K562 (cell line): ENCODE data around the gene FAM98C. TPM values are rescaled to one million over a fixed set of nuclear protein-coding genes. Genes with fewer than 3 reads are reported as not detected.

ENCODE experiments used
- BRF1 ChIP-seq: IDR thresholded peaks from 3 replicates; pipeline ENCODE4 v1.6.1; 2011; ENCODE audit warnings: borderline replicate concordance, mild to moderate bottlenecking; ENCODE audit not compliant: insufficient read length; ENCODE audit errors: extremely low read depth
- CBFA2T2 ChIP-seq: fragments of 450-650 bp; conservative IDR thresholded peaks from 2 replicates; pipeline ENCODE4 v1.6.1; 2017; ENCODE audit warnings: mild to moderate bottlenecking
- ERF ChIP-seq: fragments of 450-650 bp; formaldehyde crosslinking; IDR thresholded peaks from 2 replicates; pipeline ENCODE4 v1.4.0; 2020; ENCODE audit warnings: mild to moderate bottlenecking, mixed read lengths
- HDAC8 ChIP-seq: fragments of 450-650 bp; IDR thresholded peaks from 2 replicates; pipeline ENCODE4 v1.6.1; 2016; ENCODE audit warnings: mild to moderate bottlenecking, missing genetic modification characterization, moderate library complexity, missing compliant biosample characterization
- HNRNPUL1 ChIP-seq: fragments of 200-400 bp; formaldehyde crosslinking; IDR thresholded peaks from 2 replicates; pipeline ENCODE4 v1.6.1; 2017; ENCODE audit warnings: low read length
- KAT8 ChIP-seq: fragments of 450-650 bp; IDR thresholded peaks from 2 replicates; pipeline ENCODE4 v1.6.1; 2016; ENCODE audit warnings: low read depth, mild to moderate bottlenecking
- KDM5B ChIP-seq: fragments of 200-600 bp; sonication (generic); IDR thresholded peaks from 2 replicates; pipeline ENCODE4 v1.6.1; 2012; ENCODE audit warnings: low read depth, mild to moderate bottlenecking, moderate library complexity, low read length, control low read depth, inconsistent platforms; ENCODE audit not compliant: insufficient replicate concordance
- MAFK ChIP-seq: IDR thresholded peaks from 2 replicates; pipeline ENCODE4 v1.6.1; 2011; ENCODE audit warnings: low read length, improper control_type of control experiment
- PCBP2 ChIP-seq: fragments of 200-400 bp; formaldehyde crosslinking; IDR thresholded peaks from 2 replicates; pipeline ENCODE4 v1.6.1; 2018; ENCODE audit warnings: low read length, low read depth, mild to moderate bottlenecking, moderate library complexity; ENCODE audit not compliant: poor library complexity, severe bottlenecking
- PHB ChIP-seq: fragments of 250-450 bp; sonication (Bioruptor Pico); IDR thresholded peaks from 2 replicates; pipeline ENCODE4 v1.5.0; 2021
- PRMT5 ChIP-seq: sonication (generic); formaldehyde crosslinking; IDR thresholded peaks from 2 replicates; pipeline ENCODE4 v1.5.0; 2020; ENCODE audit warnings: missing genetic modification reagents
- RBM25 ChIP-seq: fragments of 200-400 bp; formaldehyde crosslinking; IDR thresholded peaks from 2 replicates; pipeline ENCODE4 v1.6.1; 2018; ENCODE audit warnings: low read length, low read depth, moderate library complexity; ENCODE audit not compliant: severe bottlenecking
- SETDB1 ChIP-seq: IDR thresholded peaks from one replicate; pipeline ENCODE4 v1.6.1; 2012; ENCODE audit warnings: low read length, control low read depth, inconsistent platforms
- SRSF1 ChIP-seq: fragments of 200-400 bp; formaldehyde crosslinking; IDR thresholded peaks from 2 replicates; pipeline ENCODE4 v1.6.1; 2017; ENCODE audit warnings: mild to moderate bottlenecking, low read depth, low read length, moderate library complexity
- TSC22D4 ChIP-seq: fragments of 450-650 bp; IDR thresholded peaks from 2 replicates; pipeline ENCODE4 v1.6.1; 2016; ENCODE audit warnings: missing genetic modification characterization, missing biosample characterization, control low read depth
- ZNF133 ChIP-seq: fragments of 250-450 bp; sonication (Bioruptor Pico); IDR thresholded peaks from 2 replicates; pipeline ENCODE4 v1.4.0; 2020; ENCODE audit warnings: mild to moderate bottlenecking
- ZNF277 ChIP-seq: fragments of 250-450 bp; sonication (Bioruptor Pico); IDR thresholded peaks from 2 replicates; pipeline ENCODE4 v1.8.0; 2022; ENCODE audit warnings: inconsistent platforms, mild to moderate bottlenecking, moderate library complexity, borderline replicate concordance
- ZNF592 ChIP-seq: fragments of 450-650 bp; IDR thresholded peaks from 2 replicates; pipeline ENCODE4 v1.6.1; 2017; ENCODE audit warnings: antibody characterized with exemption, mild to moderate bottlenecking
- ZNF785 ChIP-seq: fragments of 250-450 bp; sonication (Bioruptor Pico); IDR thresholded peaks from 2 replicates; pipeline ENCODE4 v1.4.0; 2020; ENCODE audit warnings: mild to moderate bottlenecking
- polyA plus RNA-seq, 8 experiments: library from polyadenylated mRNA; depleted of rRNA in 4 of 8; stranded (reverse) in 5 of 8; unstranded in 3 of 8; fragments of >200 nt; fragmentation: Nextera tagmentation in 2 of 8; fragmentation: Illumina TruSeq in 1 of 8; extraction: Ambion mirVana in 2 of 8; extraction: Trizol in 1 of 8; gene quantifications; 2 replicates each; pipeline versions ENCODE4 v1.2.1 to v1.2.3, GENCODE V29; 2011 to 2014; ENCODE audit warnings: inconsistent platforms in 1 of 8, missing spikeins in 1 of 8
- total RNA-seq, 7 experiments: library from RNA; depleted of rRNA in 6 of 7; stranded (reverse); fragments of >200 nt in 6 of 7; fragmentation: Illumina TruSeq in 2 of 7; extraction: Trizol in 2 of 7; gene quantifications; 2 replicates each; pipeline versions ENCODE4 v1.2.1 to v1.2.3, GENCODE V29; 2011 to 2021; ENCODE audit warnings: low replicate concordance in 1 of 7
- TF ChIP-seq, protein P1 (sequence below): fragments of 150-350 bp; IDR thresholded peaks from 2 replicates; pipeline ENCODE4 v1.6.1; 2014; ENCODE audit warnings: low read depth, mild to moderate bottlenecking, low read length, borderline replicate concordance

Gene FAM98C
- total and polyA plus RNA-seq, 9 of the 15 experiments (the other 6 are each of a cell fraction or from before 2014, with no cell fraction given): 1.7 to 43.8 (median 13.7) TPM

DNA sequence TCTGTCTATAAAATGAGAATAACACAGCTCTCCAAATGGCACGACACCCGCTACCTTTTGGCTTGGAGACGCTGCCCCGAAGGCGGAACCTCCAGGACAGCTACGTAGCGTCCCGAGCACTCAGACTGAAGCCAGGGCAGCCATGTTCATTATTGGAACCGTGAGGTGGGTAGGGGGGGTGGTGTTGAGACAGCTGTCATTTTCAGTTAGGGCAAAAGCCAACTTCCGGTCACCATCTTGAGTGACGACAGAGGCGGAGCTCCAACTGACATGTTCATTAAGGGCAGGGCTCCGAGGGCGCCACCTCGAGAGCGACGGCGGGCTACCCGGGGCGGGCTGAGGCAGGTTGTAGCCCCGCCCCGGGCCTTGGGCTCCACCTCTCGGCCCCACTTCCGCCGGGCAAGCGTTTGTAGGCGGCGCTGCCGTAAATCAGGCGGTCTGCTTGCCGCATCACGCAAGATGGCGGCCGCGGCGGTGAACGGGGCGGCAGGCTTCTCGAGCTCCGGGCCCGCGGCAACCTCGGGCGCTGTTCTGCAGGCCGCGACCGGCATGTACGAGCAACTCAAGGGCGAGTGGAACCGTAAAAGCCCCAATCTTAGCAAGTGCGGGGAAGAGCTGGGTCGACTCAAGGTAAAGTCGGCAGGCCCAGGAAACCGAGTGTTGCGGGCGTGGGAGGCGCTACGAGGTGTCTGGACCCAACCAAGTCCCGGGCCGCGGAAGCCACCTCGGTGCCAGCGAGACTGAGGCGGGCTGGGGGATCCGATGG, 28.4 kb upstream of the FAM98C start, which contains the start of gene PSMD8 (continued):
- TF ChIP-seq ZNF592: no peak
- TF ChIP-seq MAFK: no peak
- TF ChIP-seq ZNF277 (CRISPR knock-in tag): no peak
- no peak for TF ChIP-seq CBFA2T2
- TF ChIP-seq ZNF133 (CRISPR knock-in tag): no peak
- TF ChIP-seq HNRNPUL1: no peak
- TF ChIP-seq SETDB1: no peak
- no peak for TF ChIP-seq RBM25
- TF ChIP-seq TSC22D4 (tag): no peak
- TF ChIP-seq ERF (CRISPR knock-in tag): no peak
- TF ChIP-seq KDM5B: peak; percentile 97
- TF ChIP-seq PRMT5 (CRISPR knock-in tag): no peak
- TF ChIP-seq BRF1: no peak
- TF ChIP-seq ZNF785 (CRISPR knock-in tag): no peak
- TF ChIP-seq, protein P1, sequence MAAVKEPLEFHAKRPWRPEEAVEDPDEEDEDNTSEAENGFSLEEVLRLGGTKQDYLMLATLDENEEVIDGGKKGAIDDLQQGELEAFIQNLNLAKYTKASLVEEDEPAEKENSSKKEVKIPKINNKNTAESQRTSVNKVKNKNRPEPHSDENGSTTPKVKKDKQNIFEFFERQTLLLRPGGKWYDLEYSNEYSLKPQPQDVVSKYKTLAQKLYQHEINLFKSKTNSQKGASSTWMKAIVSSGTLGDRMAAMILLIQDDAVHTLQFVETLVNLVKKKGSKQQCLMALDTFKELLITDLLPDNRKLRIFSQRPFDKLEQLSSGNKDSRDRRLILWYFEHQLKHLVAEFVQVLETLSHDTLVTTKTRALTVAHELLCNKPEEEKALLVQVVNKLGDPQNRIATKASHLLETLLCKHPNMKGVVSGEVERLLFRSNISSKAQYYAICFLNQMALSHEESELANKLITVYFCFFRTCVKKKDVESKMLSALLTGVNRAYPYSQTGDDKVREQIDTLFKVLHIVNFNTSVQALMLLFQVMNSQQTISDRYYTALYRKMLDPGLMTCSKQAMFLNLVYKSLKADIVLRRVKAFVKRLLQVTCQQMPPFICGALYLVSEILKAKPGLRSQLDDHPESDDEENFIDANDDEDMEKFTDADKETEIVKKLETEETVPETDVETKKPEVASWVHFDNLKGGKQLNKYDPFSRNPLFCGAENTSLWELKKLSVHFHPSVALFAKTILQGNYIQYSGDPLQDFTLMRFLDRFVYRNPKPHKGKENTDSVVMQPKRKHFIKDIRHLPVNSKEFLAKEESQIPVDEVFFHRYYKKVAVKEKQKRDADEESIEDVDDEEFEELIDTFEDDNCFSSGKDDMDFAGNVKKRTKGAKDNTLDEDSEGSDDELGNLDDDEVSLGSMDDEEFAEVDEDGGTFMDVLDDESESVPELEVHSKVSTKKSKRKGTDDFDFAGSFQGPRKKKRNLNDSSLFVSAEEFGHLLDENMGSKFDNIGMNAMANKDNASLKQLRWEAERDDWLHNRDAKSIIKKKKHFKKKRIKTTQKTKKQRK: no peak
- TF ChIP-seq PHB (CRISPR knock-in tag): peak; percentile 46; the same call in 1 of the 2 replicates
- no peak for TF ChIP-seq PCBP2
- no peak for TF ChIP-seq KAT8
- peak; percentile 78; the same call in 1 of the 2 replicates for TF ChIP-seq SRSF1
- TF ChIP-seq HDAC8: no peak
